ENCODE measurements around the gene PTGDR. TPM values are rescaled to one million over a fixed set of nuclear protein-coding genes. Genes with fewer than 3 reads are reported as not detected.

Gene PTGDR
- total and polyA plus RNA-seq, 2 of the 8 experiments (the other 6 are each of a cell fraction or from before 2014, with no cell fraction given), result 0.22 to 0.83 TPM

- no peak overlapping the region for H3K14ac ChIP-seq (ENCODE audit: insufficient read length)
- H3K18ac ChIP-seq (ENCODE audit: extremely low read depth, low read length), result no peak overlapping the region
- peaks cover 12% of the 10 kb centered on the region for H3K23me2 ChIP-seq (ENCODE audit: low read depth, low read length)
- H3K79me2 ChIP-seq (ENCODE audit: control insufficient read depth in 1 of 2, insufficient read depth in 2 of 2, low read length in 2 of 2), result no peaks in the 10 kb centered on the region
- H4K8ac ChIP-seq (ENCODE audit: extremely low read depth, insufficient read depth, low read length), result no peak overlapping the region
- ChIA-PET CTCF (ENCODE audit: partially characterized antibody) (interaction anchor here (0.5 to 1.2 kb wide), 4 partner anchors 14 to 232 kb away, joined by 3 to 4 read pairs (median 4); no protein-coding TSS in a partner anchor), POLR2A (ENCODE audit: partially characterized antibody) (no interaction called here)
- peaks cover 3 to 10% (median 4%) of the 10 kb centered on the region in 4 experiments for H3K4me1 ChIP-seq (replicated peaks in 1 of 4; ENCODE audit: control insufficient read depth in 3 of 4, insufficient read depth in 4 of 4, low read length in 3 of 4)
- no peaks in the 10 kb centered on the region for H4K20me1 ChIP-seq (replicated peaks in 1 of 2; ENCODE audit: control insufficient read depth in 1 of 2, insufficient read depth in 2 of 2, low read length in 2 of 2)
- no peak overlapping the region for H2BK120ac ChIP-seq (replicated peaks; ENCODE audit: low read depth, low read length)
- H3K79me1 ChIP-seq (ENCODE audit: low read depth, low read length), result no peaks in the 10 kb centered on the region
- H2BK5ac ChIP-seq (ENCODE audit: low read depth, low read length), result no peak overlapping the region
- H3K4ac ChIP-seq (replicated peaks; ENCODE audit: insufficient read length, low read depth, low read length), result no peak overlapping the region
- H3K9ac ChIP-seq (replicated peaks in 1 of 4; ENCODE audit: extremely low read depth in 1 of 4, low read depth in 3 of 4, low read length in 3 of 4), result no peak overlapping the region
- no peak overlapping the region for H2AFZ ChIP-seq (ENCODE audit: low read length)
- no peak overlapping the region for H2BK12ac ChIP-seq (ENCODE audit: low read depth, low read length)
- H4K5ac ChIP-seq (ENCODE audit: insufficient read length, low read depth, low read length), result no peak overlapping the region
- H3K36me3 ChIP-seq (ENCODE audit: control insufficient read depth in 2 of 4, insufficient read depth in 4 of 4, low read length in 3 of 4), result no peaks in the 10 kb centered on the region
- H2BK15ac ChIP-seq (ENCODE audit: low read length), result no peak overlapping the region
- no peak overlapping the region for H3K4me2 ChIP-seq (ENCODE audit: insufficient read depth in 1 of 2, low read depth in 2 of 2, low read length in 2 of 2)
- no peak overlapping the region for H3K23ac ChIP-seq (ENCODE audit: insufficient read length)
- 84% methylated on average over 5 of the region's 5 CpGs; no CpG with 5 or more reads in 1 of the 2 experiments for WGBS, 2 experiments (ENCODE audit: extremely low coverage in 1 of 2, insufficient coverage in 1 of 2, insufficient read length in 1 of 2, insufficient replicate concordance in 2 of 2, low coverage in 1 of 2, low lambda C conversion rate in 2 of 2, missing lambda C conversion rate in 1 of 2)
- H3K9me3 ChIP-seq (ENCODE audit: insufficient read depth in 2 of 2, low read depth in 1 of 2, low read length in 1 of 2), result peaks cover 4 to 8% of the 10 kb centered on the region in 2 experiments; a peak in 3 of 4 replicates
- H2BK20ac ChIP-seq (ENCODE audit: low read length), result no peak overlapping the region
- no peak overlapping the region for H2AK5ac ChIP-seq (ENCODE audit: low read depth, low read length)
- H3K27me3 ChIP-seq (replicated peaks in 1 of 4; ENCODE audit: control insufficient read depth in 3 of 4, extremely low read depth in 1 of 4, insufficient read depth in 3 of 4, low read length in 3 of 4), result peaks cover 22 to 34% (median 29%) of the 10 kb centered on the region in 4 experiments
- no peak for DNase-seq (ENCODE audit: low read depth in 1 of 2, low spot score in 2 of 2)
- FAIRE-seq, result no peak
- no peak overlapping the region for H3K4me3 ChIP-seq (ENCODE audit: extremely low read depth in 1 of 4, insufficient read depth in 2 of 4, low read depth in 3 of 4, low read length in 4 of 4)
- TF ChIP-seq CBX8 (IDR thresholded peaks at IDR 0.05; ENCODE audit: borderline replicate concordance, low read depth, low read length) (no peak), NRF1 (IDR thresholded peaks at IDR 0.05; ENCODE audit: low read depth, low read length) (no peak), SP4 (IDR thresholded peaks at IDR 0.05; ENCODE audit: low read length) (no peak), CHD2 (IDR thresholded peaks at IDR 0.05; ENCODE audit: low read length) (no peak), SP1 (IDR thresholded peaks at IDR 0.05; ENCODE audit: low read depth, low read length) (no peak)
- H3K56ac ChIP-seq (replicated peaks; ENCODE audit: insufficient read length, low read depth, low read length), result no peak overlapping the region
- no peak overlapping the region for H4K91ac ChIP-seq (replicated peaks; ENCODE audit: insufficient read length, low read length)
- H3K27ac ChIP-seq (ENCODE audit: low read depth, low read length), result no peak overlapping the region
These were observed 51.5 kb downstream of the PTGDR start for GRCh38 chr14:52318826-52319645.

Measured in H1 (cell line).